Esophagus muscularis mucosa (tissue), 3 donors: ENCODE measurements around the gene TRPV3.

Source experiments
- POLR2A ChIP-seq: fragments of 450-650 bp; IDR thresholded peaks from one replicate; pipeline ENCODE4 v1.6.1; 2017; ENCODE audit warnings: antibody characterized with exemption, moderate library complexity, mild to moderate bottlenecking, low read depth
- POLR2AphosphoS5 ChIP-seq, 2 donors: sonication (generic); formaldehyde crosslinking; IDR thresholded peaks; one replicate each; pipeline ENCODE4 v1.6.1; 2017; ENCODE audit warnings: antibody characterized with exemption in 2 of 2
- TF ChIP-seq, protein P1 (sequence below), 3 experiments: fragments of 200-600 bp in 2 of 3; fragments of 450-650 bp in 1 of 3; sonication (generic) in 2 of 3; IDR thresholded peaks; one replicate each; pipeline ENCODE4 v1.5.1; 2017 to 2019; ENCODE audit warnings: antibody characterized with exemption in 3 of 3, mild to moderate bottlenecking in 2 of 3, moderate library complexity in 1 of 3

DNA sequence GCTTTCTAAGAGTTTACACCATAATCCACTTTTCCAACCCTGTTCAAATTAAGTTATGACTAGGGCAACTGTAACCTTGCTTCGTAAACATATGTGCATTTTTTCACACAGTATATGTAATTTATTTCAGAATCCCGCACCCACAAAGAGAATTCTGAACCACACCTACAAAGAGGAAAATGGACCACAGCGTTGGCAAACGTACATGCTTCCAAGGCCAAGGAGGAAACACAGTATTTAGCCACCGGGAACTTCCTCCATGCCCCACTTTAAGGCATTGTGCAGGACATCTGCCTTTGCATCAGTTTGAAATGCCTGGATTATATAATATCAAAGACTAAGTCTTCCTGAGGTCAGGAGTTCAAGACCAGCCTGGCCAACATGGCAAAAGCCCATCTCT, 88.1 kb downstream of the TRPV3 start:
- TF ChIP-seq POLR2A, result no peak
- TF ChIP-seq, protein P1, sequence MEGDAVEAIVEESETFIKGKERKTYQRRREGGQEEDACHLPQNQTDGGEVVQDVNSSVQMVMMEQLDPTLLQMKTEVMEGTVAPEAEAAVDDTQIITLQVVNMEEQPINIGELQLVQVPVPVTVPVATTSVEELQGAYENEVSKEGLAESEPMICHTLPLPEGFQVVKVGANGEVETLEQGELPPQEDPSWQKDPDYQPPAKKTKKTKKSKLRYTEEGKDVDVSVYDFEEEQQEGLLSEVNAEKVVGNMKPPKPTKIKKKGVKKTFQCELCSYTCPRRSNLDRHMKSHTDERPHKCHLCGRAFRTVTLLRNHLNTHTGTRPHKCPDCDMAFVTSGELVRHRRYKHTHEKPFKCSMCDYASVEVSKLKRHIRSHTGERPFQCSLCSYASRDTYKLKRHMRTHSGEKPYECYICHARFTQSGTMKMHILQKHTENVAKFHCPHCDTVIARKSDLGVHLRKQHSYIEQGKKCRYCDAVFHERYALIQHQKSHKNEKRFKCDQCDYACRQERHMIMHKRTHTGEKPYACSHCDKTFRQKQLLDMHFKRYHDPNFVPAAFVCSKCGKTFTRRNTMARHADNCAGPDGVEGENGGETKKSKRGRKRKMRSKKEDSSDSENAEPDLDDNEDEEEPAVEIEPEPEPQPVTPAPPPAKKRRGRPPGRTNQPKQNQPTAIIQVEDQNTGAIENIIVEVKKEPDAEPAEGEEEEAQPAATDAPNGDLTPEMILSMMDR (IDR thresholded peaks at IDR 0.05), result no peak
- TF ChIP-seq POLR2AphosphoS5 (IDR thresholded peaks at IDR 0.05), result no peak
